ENCODE measurements around the gene DPM1. TPM values are rescaled to one million over a fixed set of nuclear protein-coding genes. Genes with fewer than 3 reads are reported as not detected.

DPM1 gene
- total and polyA plus RNA-seq, 2 of the 8 experiments (the other 6 are each of a cell fraction or from before 2014, with no cell fraction given) = 42.3 to 57.0 TPM

DNA sequence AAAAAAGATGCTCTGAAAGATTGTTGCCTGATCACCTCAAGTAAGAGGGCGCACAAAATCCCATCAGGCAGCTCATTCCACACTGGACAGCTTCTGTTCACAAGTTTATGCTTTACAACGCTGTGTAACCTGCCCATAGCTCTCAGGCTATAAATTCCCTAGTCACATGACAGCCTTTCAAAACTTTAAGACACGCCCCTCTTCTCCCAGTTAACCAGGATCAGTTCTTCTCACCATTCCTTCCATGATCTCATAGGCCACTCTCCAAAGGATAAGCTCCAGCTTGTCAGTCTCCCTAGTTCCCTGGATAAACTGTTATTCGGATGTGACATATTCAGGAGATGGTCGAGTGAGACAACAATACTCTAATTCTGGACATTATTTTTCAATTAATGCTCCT is 42.1 kb downstream of the DPM1 start:
- H3K79me2 ChIP-seq (ENCODE audit: control insufficient read depth in 1 of 2, insufficient read depth in 2 of 2, low read length in 2 of 2) = peaks cover 64 to 100% of the 10 kb centered on the region in 2 experiments
- no peak overlapping the region for H2AK5ac ChIP-seq (ENCODE audit: low read depth, low read length)
- CTCF ChIA-PET (ENCODE audit: partially characterized antibody) = interaction anchor here (0.7 to 2.3 kb wide), 6 partner anchors 10 to 126 kb away, joined by 3 to 8 read pairs (median 4); partner anchors contain the start of gene ADNP
- WGBS, 2 experiments (ENCODE audit: extremely low coverage in 1 of 2, insufficient coverage in 1 of 2, insufficient read length in 1 of 2, insufficient replicate concordance in 2 of 2, low coverage in 1 of 2, low lambda C conversion rate in 2 of 2, missing lambda C conversion rate in 1 of 2) = 87% methylated on average over 5 of the region's 5 CpGs; no CpG with 5 or more reads in 1 of the 2 experiments
- no peak overlapping the region for H2AFZ ChIP-seq (ENCODE audit: low read length)
- H3K79me1 ChIP-seq (ENCODE audit: low read depth, low read length) = 0 out of 2 replicates have a peak, but pooled peaks cover 2% of the 10 kb centered on the region
- no peak overlapping the region for H3K4me3 ChIP-seq (ENCODE audit: extremely low read depth in 1 of 4, insufficient read depth in 2 of 4, low read depth in 3 of 4, low read length in 4 of 4)
- H3K4me2 ChIP-seq (ENCODE audit: insufficient read depth in 1 of 2, low read depth in 2 of 2, low read length in 2 of 2) = no peak overlapping the region
- H2BK120ac ChIP-seq (replicated peaks; ENCODE audit: low read depth, low read length) = no peak overlapping the region
- TF ChIP-seq, protein P1, sequence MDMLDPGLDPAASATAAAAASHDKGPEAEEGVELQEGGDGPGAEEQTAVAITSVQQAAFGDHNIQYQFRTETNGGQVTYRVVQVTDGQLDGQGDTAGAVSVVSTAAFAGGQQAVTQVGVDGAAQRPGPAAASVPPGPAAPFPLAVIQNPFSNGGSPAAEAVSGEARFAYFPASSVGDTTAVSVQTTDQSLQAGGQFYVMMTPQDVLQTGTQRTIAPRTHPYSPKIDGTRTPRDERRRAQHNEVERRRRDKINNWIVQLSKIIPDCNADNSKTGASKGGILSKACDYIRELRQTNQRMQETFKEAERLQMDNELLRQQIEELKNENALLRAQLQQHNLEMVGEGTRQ (IDR thresholded peaks at IDR 0.05; ENCODE audit: low read length) = peak; percentile 42; the same call in 1 of the 2 replicates
- no peak for TF ChIP-seq YY1 (IDR thresholded peaks at IDR 0.05; ENCODE audit: low read depth, low read length)
- peak in 1 of 2 experiments; percentile 28; a peak in 1 of 3 replicates for TF ChIP-seq POLR2A (IDR thresholded peaks at IDR 0.05; ENCODE audit: control extremely low read depth in 1 of 2, low read depth in 2 of 2, low read length in 2 of 2)
- no peak overlapping the region for H3K18ac ChIP-seq (ENCODE audit: extremely low read depth, low read length)
- H4K20me1 ChIP-seq (replicated peaks in 1 of 2; ENCODE audit: control insufficient read depth in 1 of 2, insufficient read depth in 2 of 2, low read length in 2 of 2) = peaks cover 44 to 61% of the 10 kb centered on the region in 2 experiments
- H3K14ac ChIP-seq (ENCODE audit: insufficient read length) = no peak overlapping the region
- H3K4ac ChIP-seq (replicated peaks; ENCODE audit: insufficient read length, low read depth, low read length) = no peak overlapping the region
- H2BK5ac ChIP-seq (ENCODE audit: low read depth, low read length) = no peak overlapping the region
- POLR2A ChIA-PET (ENCODE audit: partially characterized antibody) = interaction anchor here (1.8 to 13.0 kb wide), 2 partner anchors 10 to 16 kb away, joined by 4 to 206 read pairs; partner anchors contain the start of gene ADNP
- no peak overlapping the region for H2BK12ac ChIP-seq (ENCODE audit: low read depth, low read length)
- no peaks in the 10 kb centered on the region for H3K27me3 ChIP-seq (replicated peaks in 1 of 4; ENCODE audit: control insufficient read depth in 3 of 4, extremely low read depth in 1 of 4, insufficient read depth in 3 of 4, low read length in 3 of 4)
- no peak for FAIRE-seq
- H3K56ac ChIP-seq (replicated peaks; ENCODE audit: insufficient read length, low read depth, low read length) = no peak overlapping the region
- H3K23me2 ChIP-seq (ENCODE audit: low read depth, low read length) = no peaks in the 10 kb centered on the region
- no peak overlapping the region for H4K91ac ChIP-seq (replicated peaks; ENCODE audit: insufficient read length, low read length)
- H3K23ac ChIP-seq (ENCODE audit: insufficient read length) = no peak overlapping the region
- H3K9me3 ChIP-seq (ENCODE audit: insufficient read depth in 2 of 2, low read depth in 1 of 2, low read length in 1 of 2) = no peaks in the 10 kb centered on the region
- no peak overlapping the region for H4K5ac ChIP-seq (ENCODE audit: insufficient read length, low read depth, low read length)
- no peak overlapping the region for H2BK20ac ChIP-seq (ENCODE audit: low read length)
- no peak overlapping the region for H2BK15ac ChIP-seq (ENCODE audit: low read length)
- no peak overlapping the region for H3K27ac ChIP-seq (ENCODE audit: low read depth, low read length)
- peaks cover 0 to 14% (median 4%) of the 10 kb centered on the region in 4 experiments; a peak in 5 of 7 replicates for H3K4me1 ChIP-seq (replicated peaks in 1 of 4; ENCODE audit: control insufficient read depth in 3 of 4, insufficient read depth in 4 of 4, low read length in 3 of 4)
- peaks cover 0 to 23% (median 3%) of the 10 kb centered on the region in 4 experiments; a peak in 4 of 8 replicates for H3K36me3 ChIP-seq (ENCODE audit: control insufficient read depth in 2 of 4, insufficient read depth in 4 of 4, low read length in 3 of 4)
- no peak overlapping the region for H4K8ac ChIP-seq (ENCODE audit: extremely low read depth, insufficient read depth, low read length)
- DNase-seq (ENCODE audit: low read depth in 1 of 2, low spot score in 2 of 2) = no peak
- H3K9ac ChIP-seq (replicated peaks in 1 of 4; ENCODE audit: extremely low read depth in 1 of 4, low read depth in 3 of 4, low read length in 3 of 4) = no peak overlapping the region
